Fibroblast of lung (primary cell): ENCODE results near the gene LTV1. TPM values are rescaled to one million over a fixed set of nuclear protein-coding genes. Genes with fewer than 3 reads are reported as not detected.
A peak's percentile ranks its signal among the peaks of the same experiment; 100 is the strongest.
"Not testable (repeated sequence)": the region's sequence is repeated elsewhere in the genome, so short reads cannot be mapped to it uniquely, and the experiment has no call there.

ENCODE experiments used
- DNase-seq, 2 donors: peaks; one replicate each; pipeline versions ENCODE4 v3.0.0 to v3.0.0-alpha.2; 2010; ENCODE audit warnings: low read depth in 2 of 2
- H2AFZ ChIP-seq: 2 replicates; pipeline ENCODE4 v1.5.1; 2012; ENCODE audit warnings: low read length, control low read depth, inconsistent platforms
- H3K27ac ChIP-seq: 2 replicates; pipeline ENCODE4 v1.5.1; 2011; ENCODE audit warnings: low read length, control low read depth; ENCODE audit not compliant: insufficient read depth
- H3K27me3 ChIP-seq: 2 replicates; pipeline ENCODE4 v1.5.1; 2011; ENCODE audit warnings: mild to moderate bottlenecking, low read length; ENCODE audit not compliant: control insufficient read depth, insufficient read depth
- H3K36me3 ChIP-seq: 2 replicates; pipeline ENCODE4 v1.5.1; 2011; ENCODE audit warnings: low read length; ENCODE audit not compliant: control insufficient read depth, insufficient read depth
- H3K4me1 ChIP-seq: 2 replicates; pipeline ENCODE4 v1.5.1; 2011; ENCODE audit warnings: low read length; ENCODE audit not compliant: control insufficient read depth, insufficient read depth; ENCODE audit errors: extremely low read depth
- H3K4me2 ChIP-seq: 2 replicates; pipeline ENCODE4 v1.5.1; 2011; ENCODE audit warnings: low read length, control low read depth; ENCODE audit not compliant: insufficient read depth; ENCODE audit errors: extremely low read depth
- H3K4me3 ChIP-seq, 4 experiments: fragments of 200-600 bp in 1 of 4; sonication (generic) in 1 of 4; replicated peaks in 1 of 4; 2 replicates each; pipeline ENCODE4 v1.5.1; 2011 to 2016; ENCODE audit warnings: low read length in 4 of 4, low read depth in 3 of 4, mild to moderate bottlenecking in 3 of 4, control low read depth in 2 of 4, inconsistent platforms in 1 of 4, mixed read lengths in 1 of 4; ENCODE audit not compliant: insufficient read depth in 1 of 4; ENCODE audit errors: control extremely low read depth in 1 of 4
- H3K79me2 ChIP-seq: 2 replicates; pipeline ENCODE4 v1.5.1; 2012; ENCODE audit warnings: mild to moderate bottlenecking, low read length, inconsistent platforms; ENCODE audit not compliant: control insufficient read depth, insufficient read depth
- H3K9ac ChIP-seq: 2 replicates; pipeline ENCODE4 v1.5.1; 2011; ENCODE audit warnings: mild to moderate bottlenecking, low read length, control low read depth; ENCODE audit not compliant: insufficient read depth
- H3K9me3 ChIP-seq: 2 replicates; pipeline ENCODE4 v1.5.1; 2012; ENCODE audit warnings: low read depth, low read length; ENCODE audit not compliant: control insufficient read depth, insufficient read depth
- H4K20me1 ChIP-seq: 2 replicates; pipeline ENCODE4 v1.5.1; 2011; ENCODE audit warnings: low read length; ENCODE audit not compliant: control insufficient read depth, insufficient read depth; ENCODE audit errors: extremely low read depth
- CTCF ChIP-seq, 2 donors: IDR thresholded peaks in 1 of 2; conservative IDR thresholded peaks in 1 of 2; 1 replicate in 1 of 2; 2 replicates in 1 of 2; pipeline ENCODE4 v1.5.1; 2011 to 2012; ENCODE audit warnings: low read length in 2 of 2, control low read depth in 1 of 2, inconsistent platforms in 1 of 2, low read depth in 1 of 2, mild to moderate bottlenecking in 1 of 2
- EZH2 ChIP-seq: IDR thresholded peaks from 2 replicates; pipeline ENCODE4 v1.5.1; 2012; ENCODE audit warnings: low read length, control low read depth, mild to moderate bottlenecking; ENCODE audit errors: missing control alignments
- polyA plus RNA-seq, 2 donors: library from polyadenylated mRNA; depleted of rRNA in 1 of 2; stranded (reverse) in 1 of 2; unstranded in 1 of 2; fragments of >200 nt; gene quantifications; 2 replicates each; pipeline ENCODE4 v1.2.1, GENCODE V29; 2011 to 2012; ENCODE audit warnings: missing spikeins in 1 of 2
- total RNA-seq: library from RNA; depleted of rRNA; stranded (reverse); fragments of >200 nt; gene quantifications from 2 replicates; pipeline ENCODE4 v1.2.1, GENCODE V29; 2014

The LTV1 gene
- total and polyA plus RNA-seq, 2 donors (not counting 1 experiment from before 2014, with no cell fraction given) = 18.2 to 30.2 TPM

GRCh38 chr6:143864234-143864633 lies 21.1 kb downstream of the LTV1 start, which contains the start of gene ZC2HC1B:
TSS of gene ZC2HC1B (plus strand) at chr6:143864474. CDS start at chr6:143864540, 66 bp downstream.
- peaks cover 6% of the 10 kb centered on the region for H3K36me3 ChIP-seq
- H2AFZ ChIP-seq = no peak within 1 kb of the TSS
- H3K4me1 ChIP-seq = no peaks in the 10 kb centered on the region
- no peak within 1 kb of the TSS for H3K27ac ChIP-seq
- no peak within 1 kb of the TSS for H3K4me2 ChIP-seq
- no peak within 1 kb of the TSS for H3K4me3 ChIP-seq
- H3K79me2 ChIP-seq = no peaks in the 10 kb centered on the region
- TF ChIP-seq CTCF (conservative IDR thresholded peaks at IDR 0.05 in 1 of 2, IDR thresholded peaks at IDR 0.05 in 1 of 2; ENCODE audit: low read depth in 1 of 2, low read length in 2 of 2) = no peak
- no peak for TF ChIP-seq EZH2
- H3K9me3 ChIP-seq = no peaks in the 10 kb centered on the region
- H3K9ac ChIP-seq = no peak within 1 kb of the TSS
- no peaks in the 10 kb centered on the region for H3K27me3 ChIP-seq
- no peaks in the 10 kb centered on the region for H4K20me1 ChIP-seq
- DNase-seq = no peak

- H3K27me3 ChIP-seq = no peaks in the 10 kb centered on the region
- DNase-seq = peak; percentile 3 to 19
- H3K4me2 ChIP-seq = no peak overlapping the region
- no peak overlapping the region for H3K27ac ChIP-seq
- no peaks in the 10 kb centered on the region for H3K4me1 ChIP-seq
- H3K79me2 ChIP-seq = no peaks in the 10 kb centered on the region
- no peaks in the 10 kb centered on the region for H3K36me3 ChIP-seq
- TF ChIP-seq CTCF (conservative IDR thresholded peaks at IDR 0.05 in 1 of 2, IDR thresholded peaks at IDR 0.05 in 1 of 2; ENCODE audit: low read depth in 1 of 2, low read length in 2 of 2) (no peak), EZH2 (no peak)
- no peak overlapping the region for H2AFZ ChIP-seq
- H3K9ac ChIP-seq = no peak overlapping the region
- H4K20me1 ChIP-seq = no peaks in the 10 kb centered on the region
- H3K4me3 ChIP-seq = no peak overlapping the region
- no peaks in the 10 kb centered on the region for H3K9me3 ChIP-seq
These were observed 24.1 kb downstream of the LTV1 start for GRCh38 chr6:143867236-143867635.

GRCh38 chr6:143868808-143869207 lies 25.7 kb downstream of the LTV1 start:
- not testable (repeated sequence) for H3K4me3 ChIP-seq, H3K36me3 ChIP-seq, H3K9ac ChIP-seq, H3K79me2 ChIP-seq, H3K9me3 ChIP-seq, DNase-seq, H3K27me3 ChIP-seq, H3K4me1 ChIP-seq, H3K4me2 ChIP-seq, H4K20me1 ChIP-seq, H3K27ac ChIP-seq, H2AFZ ChIP-seq

GRCh38 chr6:143871202-143871730 lies 28.1 kb downstream of the LTV1 start:
- H3K4me1 ChIP-seq, H3K9ac ChIP-seq, DNase-seq, H3K4me2 ChIP-seq, H3K27me3 ChIP-seq, H4K20me1 ChIP-seq, H3K27ac ChIP-seq, H2AFZ ChIP-seq, H3K4me3 ChIP-seq, H3K79me2 ChIP-seq, H3K9me3 ChIP-seq, H3K36me3 ChIP-seq: not testable (repeated sequence)
